Caco-2 (cell line): Measurements from ENCODE around the gene BCAT1. TPM values are rescaled to one million over a fixed set of nuclear protein-coding genes. Genes with fewer than 3 reads are reported as not detected.

Experiments used
- BruUV-seq: library from RNA; stranded (reverse); fragments of 400-500 nt; replicated peaks from 2 replicates; lab custom pipeline; 2021; lab: Mats Ljungman, UMichigan
- CTCF ChIA-PET: fragments of 300-600 bp; sonication (Branson Sonifier 250); formaldehyde crosslinking; loops from one replicate; lab custom pipeline; 2022; ENCODE audit warnings: antibody characterized with exemption; lab: Charles Lee
- POLR2A ChIA-PET: fragments of 300-600 bp; sonication (Branson Sonifier 250); formaldehyde crosslinking; loops from one replicate; lab custom pipeline; 2022; ENCODE audit warnings: antibody characterized with exemption; lab: Charles Lee
- DNase-seq, 2 experiments: peaks; one replicate each; pipeline versions ENCODE4 v3.0.0 to v3.0.0-alpha.2; 2020 to 2022
- H3K27me3 ChIP-seq: replicated peaks from 2 replicates; pipeline ENCODE4 v1.6.0; 2011; ENCODE audit warnings: low read length; ENCODE audit not compliant: control insufficient read depth, insufficient read depth
- H3K36me3 ChIP-seq: 2 replicates; pipeline ENCODE4 v1.5.1; 2011; ENCODE audit warnings: low read length; ENCODE audit not compliant: control insufficient read depth, insufficient read depth
- H3K4me1 ChIP-seq: fragments of 250-450 bp; sonication (Bioruptor Pico); 2 replicates; pipeline ENCODE4 v1.5.1; 2020; ENCODE audit warnings: mild to moderate bottlenecking
- H3K4me3 ChIP-seq: 2 replicates; pipeline ENCODE4 v1.5.1; 2011; ENCODE audit warnings: low read depth, mild to moderate bottlenecking, control low read depth, low read length
- H3K9me3 ChIP-seq: fragments of 250-450 bp; sonication (Bioruptor Pico); 2 replicates; pipeline ENCODE4 v1.5.1; 2020; ENCODE audit warnings: mild to moderate bottlenecking, moderate library complexity
- H3K27ac Mint-ChIP-seq: one replicate; pipeline ENCODE4 v1.8.0; 2022; ENCODE audit warnings: mixed read lengths; ENCODE audit not compliant: unreplicated experiment
- H3K27me3 Mint-ChIP-seq: one replicate; pipeline ENCODE4 v1.8.0; 2022; ENCODE audit warnings: mixed read lengths; ENCODE audit not compliant: insufficient read depth, unreplicated experiment
- H3K36me3 Mint-ChIP-seq: one replicate; pipeline ENCODE4 v1.8.0; 2022; ENCODE audit warnings: mild to moderate bottlenecking, mixed read lengths; ENCODE audit not compliant: insufficient read depth, unreplicated experiment
- H3K4me1 Mint-ChIP-seq: one replicate; pipeline ENCODE4 v1.8.0; 2022; ENCODE audit warnings: low read depth, mixed read lengths; ENCODE audit not compliant: unreplicated experiment
- H3K4me3 Mint-ChIP-seq: one replicate; pipeline ENCODE4 v1.8.0; 2022; ENCODE audit warnings: mild to moderate bottlenecking, moderate library complexity, mixed read lengths; ENCODE audit not compliant: unreplicated experiment
- H3K9me3 Mint-ChIP-seq: one replicate; pipeline ENCODE4 v1.8.0; 2022; ENCODE audit warnings: mixed read lengths; ENCODE audit not compliant: unreplicated experiment
- CTCF ChIP-seq, 2 experiments: fragments of 200-600 bp in 1 of 2; IDR thresholded peaks; 1 replicate in 1 of 2; 2 replicates in 1 of 2; pipeline versions ENCODE4 v1.5.1 to v1.8.0; 2011 to 2022; ENCODE audit warnings: antibody characterized with exemption in 1 of 2, control low read depth in 1 of 2, inconsistent platforms in 1 of 2, low read depth in 1 of 2, low read length in 1 of 2, mild to moderate bottlenecking in 1 of 2, moderate library complexity in 1 of 2; ENCODE audit not compliant: insufficient read depth in 1 of 2, severe bottlenecking in 1 of 2, unreplicated experiment in 1 of 2
- intact Hi-C: fragments of 100-400 bp; cut with micrococcal nuclease; formaldehyde crosslinking; loops from one replicate; pipeline ENCODE4 v1.10.0; 2022; ENCODE audit not compliant: unreplicated experiment
- total RNA-seq: library from RNA; stranded (reverse); gene quantifications from 2 replicates; pipeline ENCODE4 v1.2.3, GENCODE V29; 2022

Gene BCAT1
- total RNA-seq, 1 experiment from 2014 or later, result 432 TPM

GRCh38 chr12:24808651-24809050 is 140.2 kb downstream of the BCAT1 start:
- Mint-ChIP-seq H3K4me3 (no peak overlapping the region), H3K9me3 (peaks cover 16% of the 10 kb centered on the region), H3K27ac (no peak overlapping the region), H3K27me3 (no peaks in the 10 kb centered on the region), H3K4me1 (no peaks in the 10 kb centered on the region), H3K36me3 (peaks cover 52% of the 10 kb centered on the region)
- POLR2A ChIA-PET, result no interaction called here
- CTCF ChIA-PET, result no interaction called here
- no TSS peak for BruUV-seq
- no peak for DNase-seq
- intact Hi-C loops, result no loop called here
- Histone ChIP-seq H3K4me1 (no peaks in the 10 kb centered on the region), H3K4me3 (no peak overlapping the region), H3K9me3 (peaks cover 14% of the 10 kb centered on the region), H3K36me3 (no peaks in the 10 kb centered on the region), H3K27me3 (no peaks in the 10 kb centered on the region)
- no peak for TF ChIP-seq CTCF (IDR thresholded peaks at IDR 0.05; ENCODE audit: insufficient read depth in 1 of 2, low read depth in 1 of 2, low read length in 1 of 2, severe bottlenecking in 1 of 2, unreplicated experiment in 1 of 2)

- Mint-ChIP-seq H3K9me3 (peaks cover 25% of the 10 kb centered on the region), H3K27ac (no peak overlapping the region), H3K36me3 (peaks cover 43% of the 10 kb centered on the region), H3K4me3 (no peak overlapping the region), H3K27me3 (no peaks in the 10 kb centered on the region), H3K4me1 (no peaks in the 10 kb centered on the region)
- no TSS peak for BruUV-seq
- no peak overlapping the region for H3K4me3 ChIP-seq
- CTCF ChIA-PET, result no interaction called here
- intact Hi-C loops, result no loop called here
- no peak for TF ChIP-seq CTCF (IDR thresholded peaks at IDR 0.05; ENCODE audit: insufficient read depth in 1 of 2, low read depth in 1 of 2, low read length in 1 of 2, severe bottlenecking in 1 of 2, unreplicated experiment in 1 of 2)
- POLR2A ChIA-PET, result no interaction called here
- H3K27me3 ChIP-seq, result no peaks in the 10 kb centered on the region
- no peaks in the 10 kb centered on the region for H3K36me3 ChIP-seq
- DNase-seq, result no peak
- H3K9me3 ChIP-seq, result peaks cover 26% of the 10 kb centered on the region
- no peaks in the 10 kb centered on the region for H3K4me1 ChIP-seq
Observed at GRCh38 chr12:24806386-24806785, 142.5 kb downstream of the BCAT1 start.

- Mint-ChIP-seq H3K27ac (no peak overlapping the region), H3K27me3 (no peaks in the 10 kb centered on the region), H3K4me3 (no peak overlapping the region), H3K4me1 (no peaks in the 10 kb centered on the region), H3K36me3 (peaks cover 17% of the 10 kb centered on the region), H3K9me3 (peaks cover 20% of the 10 kb centered on the region)
- CTCF ChIA-PET, result no interaction called here
- no peak for DNase-seq
- H3K4me1 ChIP-seq, result no peaks in the 10 kb centered on the region
- no TSS peak for BruUV-seq
- peaks cover 26% of the 10 kb centered on the region for H3K9me3 ChIP-seq
- no peaks in the 10 kb centered on the region for H3K36me3 ChIP-seq
- H3K4me3 ChIP-seq, result no peak overlapping the region
- no peak for TF ChIP-seq CTCF (IDR thresholded peaks at IDR 0.05; ENCODE audit: insufficient read depth in 1 of 2, low read depth in 1 of 2, low read length in 1 of 2, severe bottlenecking in 1 of 2, unreplicated experiment in 1 of 2)
- POLR2A ChIA-PET, result no interaction called here
- intact Hi-C loops, result no loop called here
- H3K27me3 ChIP-seq, result no peaks in the 10 kb centered on the region
Observed at GRCh38 chr12:24803430-24804245, 145.3 kb downstream of the BCAT1 start.
